ENCODE measurements around the gene BCL3. TPM values are rescaled to one million over a fixed set of nuclear protein-coding genes. Genes with fewer than 3 reads are reported as not detected.

BCL3 gene
- total and polyA plus RNA-seq, 2 of the 4 experiments (the other 2 are of a cell fraction): 1.6 to 26.0 TPM

- Histone ChIP-seq H3K27me3 (ENCODE audit: control insufficient read depth, insufficient read depth, low read length) (no peaks in the 10 kb centered on the region), H3K56ac (ENCODE audit: extremely low read depth, insufficient read depth, low read length) (no peak overlapping the region), H4K8ac (ENCODE audit: low read depth in 2 of 2, low read length in 2 of 2) (peak overlapping the region; percentile 89 to 93; a peak in 3 of 4 replicates), H2AFZ (replicated peaks; ENCODE audit: low read length, poor library complexity) (peak overlapping the region; percentile 91), H2BK5ac (ENCODE audit: low read depth, low read length, poor library complexity, severe bottlenecking) (no peak overlapping the region), H4K5ac (ENCODE audit: low read depth, low read length) (peak overlapping the region; percentile 82), H3K4me3 (ENCODE audit: insufficient read depth, low read depth, low read length) (no peak overlapping the region), H4K20me1 (ENCODE audit: insufficient read depth, low read length) (no peaks in the 10 kb centered on the region), H3K4me2 (ENCODE audit: low read depth, low read length) (no peak overlapping the region), H2AK5ac (ENCODE audit: low read depth, low read length) (peak overlapping the region; percentile 4; the same call in 1 of the 2 replicates), H3K36me3 (ENCODE audit: control insufficient read depth, insufficient read depth, low read length) (no peaks in the 10 kb centered on the region), H3K23ac (ENCODE audit: low read depth, low read length) (no peak overlapping the region; the same call in 1 of the 2 replicates), H3K9ac (ENCODE audit: low read depth, low read length) (peak overlapping the region; percentile 45; the same call in 1 of the 2 replicates), H2AK9ac (replicated peaks; ENCODE audit: low read depth, low read length, poor library complexity) (peak overlapping the region; percentile 42), H3K18ac (ENCODE audit: low read depth, low read length) (no peak overlapping the region), H3K4me1 (ENCODE audit: control insufficient read depth, insufficient read depth, low read length) (peaks cover 4% of the 10 kb centered on the region), H3K9me3 (ENCODE audit: control insufficient read depth, insufficient read depth, low read length) (no peaks in the 10 kb centered on the region), H3K9me1 (ENCODE audit: insufficient read depth, low read length) (no peaks in the 10 kb centered on the region), H4K91ac (ENCODE audit: insufficient read depth, low read depth, low read length) (0 out of 2 replicates have a peak overlapping the region, but pooled peaks have one; percentile 47), H2BK20ac (ENCODE audit: low read depth, low read length) (0 out of 2 replicates have a peak overlapping the region, but pooled peaks have one; percentile 53), H3K4ac (ENCODE audit: low read depth, low read length) (peak overlapping the region; percentile 67), H2BK120ac (ENCODE audit: low read depth, low read length) (peak overlapping the region; percentile 74), H3K79me1 (ENCODE audit: low read depth in 1 of 2, low read length in 2 of 2) (no peaks in the 10 kb centered on the region), H3K14ac (replicated peaks; ENCODE audit: low read depth, low read length) (no peak overlapping the region; the same call in none of the 2 replicates), H3K27ac (ENCODE audit: insufficient read depth, low read length) (no peak overlapping the region), H2BK15ac (ENCODE audit: low read depth, low read length) (peak overlapping the region; percentile 80; the same call in 1 of the 3 replicates)
- BruUV-seq (replicated peaks): no TSS peak
- dilution Hi-C loops (cut with HindIII; ENCODE audit: low sequenced_read_pairs, unreplicated experiment): no loop called here
- intact Hi-C loops (cut with micrococcal nuclease): no loop called here
- no peak for TF ChIP-seq MAZ (IDR thresholded peaks at IDR 0.05; ENCODE audit: borderline replicate concordance, low read depth, low read length)
- no peak for TF ChIP-seq RAD21 (IDR thresholded peaks at IDR 0.05; ENCODE audit: low read length)
- TF ChIP-seq RCOR1 (IDR thresholded peaks at IDR 0.05; ENCODE audit: insufficient replicate concordance, low read length): no peak
- TF ChIP-seq ELK1 (IDR thresholded peaks at IDR 0.05; ENCODE audit: borderline replicate concordance, low read depth, low read length): no peak
- TF ChIP-seq CHD1 (IDR thresholded peaks at IDR 0.05; ENCODE audit: low read depth, low read length): no peak
- no peak for TF ChIP-seq MXI1 (IDR thresholded peaks at IDR 0.05; ENCODE audit: borderline replicate concordance, low read depth, low read length)
- TF ChIP-seq CTCF (conservative IDR thresholded peaks at IDR 0.05; ENCODE audit: low read depth, low read length): no peak
- no peak for TF ChIP-seq NFE2L2 (IDR thresholded peaks at IDR 0.05; ENCODE audit: low read depth, low read length)
- no peak for TF ChIP-seq POLR2A (IDR thresholded peaks at IDR 0.05; ENCODE audit: low read depth, low read length)
- no peak for TF ChIP-seq MAFK (IDR thresholded peaks at IDR 0.05; ENCODE audit: low read depth, low read length)
- no peak for TF ChIP-seq CEBPB (IDR thresholded peaks at IDR 0.05; ENCODE audit: low read depth, low read length)
- TF ChIP-seq FOS (IDR thresholded peaks at IDR 0.05; ENCODE audit: low read depth, low read length): no peak
- TF ChIP-seq USF2 (IDR thresholded peaks at IDR 0.05; ENCODE audit: low read depth, low read length): no peak
- DNase-seq (peak; percentile 23), ATAC-seq (ENCODE audit: low read depth) (no peak)
- ChIA-PET POLR2A (ENCODE audit: unreplicated experiment) (interaction anchor here (0.6 kb wide), 2 partner anchors 10 to 20 kb away, joined by 6 to 8 read pairs; no protein-coding TSS in a partner anchor), CTCF (interaction anchor here (0.6 kb wide), 1 partner anchor 73 kb away, joined by 4 read pairs; no protein-coding TSS in a partner anchor)
- WGBS, 2 experiments (ENCODE audit: extremely low coverage in 2 of 2, insufficient read length in 1 of 2): 26% methylated on average over 3 of the region's 12 CpGs; no CpG with 5 or more reads in 1 of the 2 experiments
- in situ Hi-C loops (cut with MboI; ENCODE audit: low sequenced_read_pairs): loop anchor here (25.0 kb wide), 1 partner anchor 234 kb away; no protein-coding TSS in a partner anchor
Observed at GRCh38 chr19:44796701-44797115, 48.2 kb downstream of the BCL3 start.
